ENCODE data around the gene VAV2.
"Not testable (repeated sequence)": the region's sequence is repeated elsewhere in the genome, so short reads cannot be mapped to it uniquely, and the experiment has no call there.

Gene VAV2

DNA sequence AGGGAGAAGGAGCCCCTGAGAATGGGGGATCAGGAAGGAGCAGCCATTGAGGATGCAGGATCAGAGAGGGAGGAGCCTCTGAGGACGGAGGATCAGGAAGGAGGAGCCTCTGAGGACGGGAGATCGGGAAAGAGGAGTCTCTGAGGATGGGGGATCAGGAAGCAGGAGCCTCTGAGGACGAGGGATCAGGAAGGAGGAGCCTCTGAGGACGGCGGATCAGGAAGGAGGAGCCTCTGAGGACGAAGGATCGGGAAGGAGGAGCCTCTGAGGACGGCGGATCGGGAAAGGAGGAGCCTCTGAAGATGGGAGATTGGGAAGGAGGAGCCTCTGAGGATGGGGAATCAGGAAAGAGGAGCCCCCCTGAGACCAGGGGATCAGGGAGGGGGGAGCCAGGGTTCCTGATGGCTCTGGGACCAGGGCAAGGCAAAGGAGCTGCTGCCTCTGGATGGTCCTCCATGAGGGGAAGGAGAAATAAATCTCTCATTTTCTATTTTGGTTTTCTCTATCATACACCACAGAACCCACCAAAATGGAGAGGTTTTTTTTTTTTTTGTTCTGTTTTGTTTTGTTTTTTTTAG is 231.3 kb downstream of the VAV2 start:
- DNase-seq = no peak

DNA sequence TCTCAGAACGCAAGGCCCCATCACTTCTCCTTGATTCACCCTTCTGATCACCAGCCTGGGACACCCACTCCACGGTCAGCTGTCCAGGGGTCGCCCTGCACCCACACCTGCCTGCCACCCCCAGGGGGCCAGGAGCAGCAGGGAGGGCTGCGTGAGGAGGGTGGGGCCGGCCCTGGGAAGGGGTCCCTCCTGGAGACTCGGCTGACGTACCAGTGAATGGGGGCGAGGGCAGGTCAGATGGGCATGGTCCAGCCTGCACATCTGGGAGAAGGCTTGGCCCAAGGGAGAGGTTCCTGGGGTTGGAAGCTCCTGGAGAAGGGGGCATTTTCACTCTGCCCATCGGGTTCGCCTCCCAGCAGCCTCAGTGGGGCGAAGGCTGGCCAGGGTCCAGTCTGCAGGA is 232.2 kb downstream of the VAV2 start:
- no peak for DNase-seq

DNA sequence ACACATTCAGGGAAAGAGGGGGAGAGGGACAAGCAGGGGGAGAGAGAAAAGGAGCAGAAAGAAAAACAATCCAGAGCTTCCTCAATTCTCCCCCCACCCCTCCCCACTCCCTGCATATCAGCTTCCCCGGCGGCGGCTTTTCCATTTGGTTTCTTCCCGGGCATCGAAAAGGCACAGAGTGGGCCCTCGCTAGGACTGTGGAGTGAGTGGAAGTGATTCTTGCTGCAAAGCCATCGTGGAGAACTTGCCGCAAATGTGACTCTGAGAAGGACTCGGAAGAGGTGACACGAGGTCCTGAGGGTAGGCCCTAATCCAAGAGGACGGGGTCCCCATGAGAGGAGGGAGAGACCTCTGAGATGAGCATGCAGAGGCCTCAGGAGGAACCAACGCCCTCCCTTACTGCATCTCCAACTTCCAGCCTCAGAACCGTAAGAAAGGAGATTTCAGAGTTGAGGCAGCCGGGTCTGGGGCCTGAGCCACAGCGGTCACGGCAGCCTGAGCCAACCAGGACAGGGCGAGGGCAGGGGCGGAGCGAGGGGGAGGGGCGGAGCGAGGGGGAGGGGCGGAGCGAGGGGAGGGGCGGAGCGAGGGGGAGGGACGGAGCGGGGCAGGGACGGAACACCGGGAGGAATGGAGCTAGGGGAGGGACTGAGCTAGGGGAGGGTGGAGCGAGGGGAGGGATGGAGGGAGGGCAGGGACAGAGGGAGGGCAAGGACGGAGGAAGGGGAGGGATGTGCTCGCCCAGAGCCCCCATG is 232.8 kb downstream of the VAV2 start:
- no peak for DNase-seq

DNA sequence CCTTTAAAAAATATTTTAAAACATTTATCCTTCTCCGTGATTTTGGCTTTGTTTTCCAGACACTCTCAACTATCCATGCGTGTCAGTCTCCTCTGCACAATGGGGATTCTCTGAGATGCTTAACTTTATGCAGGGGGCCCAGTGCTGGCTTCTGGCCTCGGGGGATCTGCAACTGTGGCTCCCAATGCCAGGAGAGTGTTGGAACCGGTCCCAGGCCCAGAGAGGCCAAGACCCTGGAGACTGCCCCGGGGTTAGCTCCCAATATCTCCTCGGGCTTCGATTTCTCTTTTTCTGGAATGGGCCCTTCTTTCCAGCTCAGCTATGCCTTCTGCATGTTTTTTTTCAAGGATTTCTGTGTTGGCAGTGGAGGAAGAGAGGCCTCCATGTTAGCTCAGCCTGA is 233.9 kb downstream of the VAV2 start:
- no peak for DNase-seq

DNA sequence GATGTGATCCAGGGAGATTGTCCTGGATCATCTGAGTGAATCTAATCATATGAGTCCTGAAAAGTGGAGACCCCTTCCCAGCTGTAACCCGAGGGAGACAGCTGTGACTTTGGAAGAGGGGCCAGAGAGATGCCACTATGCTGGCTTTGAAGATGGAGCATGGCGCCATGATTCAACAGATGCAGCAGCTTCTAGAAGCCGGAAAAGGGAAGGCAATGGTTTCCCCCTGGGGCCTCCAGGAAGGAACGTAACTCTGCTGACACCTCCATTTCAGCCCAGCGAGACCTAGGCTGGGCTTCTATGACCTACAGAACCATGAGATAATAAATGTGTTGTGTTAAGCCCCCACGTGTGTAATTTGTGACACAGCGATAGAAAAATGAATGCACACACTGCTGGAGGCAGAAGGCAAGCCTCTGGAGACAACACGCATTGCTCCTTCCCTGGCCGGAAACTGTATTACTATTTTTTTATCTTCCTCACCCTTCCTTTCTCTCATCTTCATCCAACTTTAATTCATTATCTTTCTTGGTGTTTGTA is 237.4 kb downstream of the VAV2 start:
- DNase-seq = no peak

DNA sequence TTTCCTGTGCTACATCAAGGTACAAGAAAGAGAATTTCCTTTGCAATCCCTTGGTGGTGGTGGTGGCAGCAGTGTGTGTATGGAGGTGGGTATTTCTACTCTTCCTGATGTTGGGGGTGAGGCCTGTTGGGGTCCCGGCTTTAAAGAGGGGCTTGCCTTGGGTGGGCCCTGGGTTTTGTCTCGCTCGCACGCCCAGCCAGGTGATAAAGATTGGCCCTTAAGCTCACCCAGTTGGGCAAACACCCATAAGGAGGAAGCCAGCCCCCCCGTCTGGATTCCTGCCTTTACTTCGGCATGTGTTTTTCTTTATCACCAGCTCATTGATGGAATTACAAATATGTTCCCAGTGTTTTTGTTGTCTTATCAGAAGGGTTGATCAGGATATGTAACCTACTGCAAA is 237.9 kb downstream of the VAV2 start:
- no peak for DNase-seq

DNA sequence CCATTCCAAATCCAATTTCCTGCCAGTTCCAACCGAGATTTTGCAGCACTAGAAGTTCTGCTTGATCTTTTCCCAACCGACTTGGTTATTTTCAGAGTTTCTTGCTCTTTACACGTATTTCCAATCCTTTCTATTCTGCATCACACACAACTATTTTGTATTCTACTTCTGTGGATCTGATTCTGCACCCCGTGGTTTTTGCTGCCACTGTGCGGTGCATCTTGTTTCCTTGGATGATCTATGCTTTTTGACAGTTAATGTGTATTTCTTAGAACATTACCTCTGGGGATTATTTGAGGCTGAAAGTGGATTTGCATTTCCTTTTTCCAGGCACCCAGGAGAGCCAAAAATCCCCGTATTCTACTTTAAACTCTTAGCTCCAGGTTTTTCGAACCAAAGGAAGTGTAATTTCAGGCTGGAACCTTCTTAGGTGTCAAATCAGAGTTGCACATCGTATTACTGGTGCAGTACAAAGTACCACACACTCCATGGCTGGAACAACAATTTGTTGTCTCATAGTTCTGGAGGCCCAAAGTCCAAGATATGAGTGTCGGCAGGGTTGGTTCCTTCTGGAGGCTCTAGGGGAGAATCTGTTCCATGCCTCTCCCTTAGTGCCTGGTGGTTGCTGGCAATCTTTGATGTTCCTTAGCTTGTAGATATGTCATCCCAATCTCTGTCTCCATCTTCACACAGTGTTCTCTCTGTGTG is 239.2 kb downstream of the VAV2 start:
- DNase-seq = no peak

DNA sequence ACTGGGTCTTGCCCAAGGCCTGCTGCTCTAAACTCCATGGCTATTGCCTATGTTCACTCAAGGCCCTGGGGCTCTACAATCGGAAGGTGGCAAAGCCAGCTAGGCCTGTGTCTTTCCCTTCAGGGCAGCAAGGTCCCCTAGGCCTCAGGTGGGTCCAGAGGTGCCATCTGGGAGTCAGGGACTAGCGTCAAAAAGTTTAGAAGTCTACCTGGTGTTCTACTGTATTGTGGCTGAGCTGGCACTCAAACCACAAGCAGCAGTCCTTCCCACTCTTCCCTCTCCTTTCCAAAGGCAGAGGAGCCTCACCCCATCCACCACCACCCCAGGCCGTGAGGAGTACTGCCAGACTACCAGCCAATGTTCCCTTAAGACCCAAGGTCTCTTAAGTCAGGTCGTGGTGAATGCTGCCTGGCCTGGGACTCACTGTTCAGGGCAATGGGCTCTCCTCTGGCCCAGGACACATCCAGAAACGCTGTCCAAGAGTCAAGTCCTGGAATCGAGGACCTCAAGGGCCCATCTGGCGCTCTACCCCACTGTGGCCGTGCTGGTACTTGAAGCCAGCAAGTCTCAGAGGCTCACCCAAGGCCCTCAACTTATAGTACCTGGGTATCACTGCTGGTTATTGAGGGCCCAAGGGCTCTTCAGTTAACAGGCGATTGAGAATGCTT is 241.0 kb downstream of the VAV2 start:
- no peak for DNase-seq

DNA sequence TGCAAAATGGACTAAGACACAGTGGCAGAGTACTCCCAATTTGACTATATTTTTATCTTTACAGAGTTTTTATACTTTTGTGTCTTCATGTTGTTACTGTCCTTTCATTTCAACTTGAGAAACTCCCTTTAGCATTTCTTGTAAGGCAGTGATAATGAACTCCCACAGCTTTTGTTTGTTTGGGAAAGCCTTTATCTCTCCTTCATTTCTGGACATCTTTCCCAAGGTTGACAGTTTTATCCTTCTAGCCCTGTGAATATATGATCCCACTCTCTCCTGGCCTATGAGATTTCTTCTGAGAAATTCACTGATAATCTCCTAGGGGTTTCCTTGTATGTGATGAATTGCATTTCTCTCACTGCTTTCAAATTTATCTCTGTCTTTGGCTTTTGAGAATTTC is 244.8 kb downstream of the VAV2 start:
- DNase-seq = no peak

DNA sequence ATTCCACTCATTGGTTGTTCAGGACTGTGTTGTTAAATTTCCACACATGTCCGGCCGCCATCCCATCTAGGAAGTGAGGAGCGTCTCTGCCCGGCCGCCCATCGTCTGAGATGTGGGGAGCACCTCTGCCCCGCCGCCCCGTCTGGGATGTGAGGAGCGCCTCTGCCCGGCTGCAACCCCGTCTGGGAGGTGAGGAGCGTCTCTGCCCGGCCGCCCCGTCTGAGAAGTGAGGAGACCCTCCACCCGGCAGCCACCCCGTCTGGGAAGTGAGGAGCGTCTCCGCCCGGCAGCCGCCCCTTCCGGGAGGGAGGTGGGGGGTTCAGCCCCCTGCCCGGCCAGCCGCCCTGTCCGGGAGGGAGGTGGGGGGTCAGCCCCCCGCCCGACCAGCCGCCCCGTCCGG is 247.6 kb downstream of the VAV2 start:
- not testable (repeated sequence) for DNase-seq

DNA sequence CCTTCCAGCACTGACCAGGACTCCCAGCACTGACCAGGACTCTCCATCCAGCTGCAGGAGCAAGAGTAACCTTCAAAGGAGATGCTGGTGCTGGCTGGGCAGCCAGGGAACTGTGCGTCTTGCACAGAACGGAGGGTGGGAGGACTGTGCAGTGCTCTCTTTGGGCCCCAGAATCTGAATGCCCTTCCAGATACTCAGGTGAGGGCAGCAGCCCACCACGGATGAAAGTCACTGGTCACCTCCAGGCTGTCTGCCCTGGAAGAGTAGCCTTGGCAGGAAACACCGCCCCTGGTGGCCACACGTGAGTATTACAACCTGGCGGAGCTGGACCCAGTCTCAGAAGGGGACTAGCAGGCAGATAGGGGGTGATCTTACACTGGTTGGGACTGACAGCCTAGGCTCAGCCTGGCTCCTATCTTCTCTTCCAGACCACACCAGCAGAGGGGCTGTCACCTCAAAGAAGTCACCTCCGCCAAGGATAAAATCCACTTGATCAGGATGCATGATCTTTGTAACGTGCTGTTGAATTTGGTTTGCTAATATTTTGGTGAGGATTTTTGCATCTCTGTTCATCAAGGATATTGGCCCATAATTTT is 249.2 kb downstream of the VAV2 start:
- DNase-seq = peak; percentile 71

DNA sequence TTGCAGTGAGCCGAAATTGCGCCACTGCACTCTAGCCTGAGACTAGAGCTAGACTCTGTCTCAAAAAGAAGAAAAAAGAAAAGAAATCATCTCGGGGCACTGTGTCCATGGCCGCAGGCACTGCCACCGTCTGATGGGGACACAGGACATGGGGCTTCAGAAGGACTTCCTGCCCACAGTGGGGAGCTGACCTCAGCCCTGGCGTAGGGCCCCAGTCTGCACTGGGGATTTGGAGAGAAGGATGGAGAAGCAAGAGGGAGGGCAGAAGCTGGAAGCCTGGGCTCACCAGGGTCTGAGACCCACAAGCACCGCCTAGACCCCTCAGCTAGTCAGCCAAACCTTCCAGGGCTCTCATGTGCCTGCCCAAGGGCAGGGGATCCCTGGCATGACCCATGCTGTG is 249.9 kb downstream of the VAV2 start:
- no peak for DNase-seq

DNA sequence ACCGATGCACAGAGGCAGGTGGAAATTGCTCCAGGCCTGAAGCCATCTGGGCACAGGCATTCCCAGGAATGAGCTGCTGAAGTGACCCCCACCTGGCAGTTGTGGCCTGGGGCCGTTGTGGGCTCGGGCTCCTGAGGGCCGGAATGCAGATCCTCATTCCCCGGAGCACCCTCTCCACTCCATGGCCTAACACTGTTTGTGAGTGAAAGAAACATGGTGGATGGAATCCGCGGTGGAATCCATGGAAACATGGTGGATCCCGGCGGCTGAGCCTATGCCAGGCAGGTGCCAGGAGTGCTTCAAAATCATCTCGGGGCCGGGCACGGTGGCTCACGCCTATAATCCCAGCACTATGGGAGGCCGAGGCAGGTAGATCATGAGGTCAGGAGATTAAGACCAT is 250.4 kb downstream of the VAV2 start:
- DNase-seq = no peak

DNA sequence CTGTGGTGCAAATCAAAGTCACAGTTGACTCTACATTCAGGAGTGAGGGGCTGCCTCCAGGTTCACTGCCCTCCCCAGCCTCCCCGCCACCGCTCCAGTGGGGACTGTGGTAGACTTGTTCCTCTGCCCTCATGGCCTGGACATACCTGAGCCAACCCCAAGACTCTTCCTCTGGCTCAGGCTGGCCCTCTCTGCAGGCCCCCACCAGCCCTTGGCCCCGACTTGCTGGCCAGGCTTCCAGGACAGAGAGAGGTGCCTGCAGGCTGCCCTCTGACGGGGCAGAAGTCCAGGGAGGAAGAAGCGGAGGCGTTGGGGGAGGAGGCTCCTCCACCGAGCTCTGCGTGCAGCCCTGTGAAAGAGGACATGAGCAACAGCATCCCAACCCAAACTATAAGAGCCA is 251.2 kb downstream of the VAV2 start:
- no peak for DNase-seq

DNA sequence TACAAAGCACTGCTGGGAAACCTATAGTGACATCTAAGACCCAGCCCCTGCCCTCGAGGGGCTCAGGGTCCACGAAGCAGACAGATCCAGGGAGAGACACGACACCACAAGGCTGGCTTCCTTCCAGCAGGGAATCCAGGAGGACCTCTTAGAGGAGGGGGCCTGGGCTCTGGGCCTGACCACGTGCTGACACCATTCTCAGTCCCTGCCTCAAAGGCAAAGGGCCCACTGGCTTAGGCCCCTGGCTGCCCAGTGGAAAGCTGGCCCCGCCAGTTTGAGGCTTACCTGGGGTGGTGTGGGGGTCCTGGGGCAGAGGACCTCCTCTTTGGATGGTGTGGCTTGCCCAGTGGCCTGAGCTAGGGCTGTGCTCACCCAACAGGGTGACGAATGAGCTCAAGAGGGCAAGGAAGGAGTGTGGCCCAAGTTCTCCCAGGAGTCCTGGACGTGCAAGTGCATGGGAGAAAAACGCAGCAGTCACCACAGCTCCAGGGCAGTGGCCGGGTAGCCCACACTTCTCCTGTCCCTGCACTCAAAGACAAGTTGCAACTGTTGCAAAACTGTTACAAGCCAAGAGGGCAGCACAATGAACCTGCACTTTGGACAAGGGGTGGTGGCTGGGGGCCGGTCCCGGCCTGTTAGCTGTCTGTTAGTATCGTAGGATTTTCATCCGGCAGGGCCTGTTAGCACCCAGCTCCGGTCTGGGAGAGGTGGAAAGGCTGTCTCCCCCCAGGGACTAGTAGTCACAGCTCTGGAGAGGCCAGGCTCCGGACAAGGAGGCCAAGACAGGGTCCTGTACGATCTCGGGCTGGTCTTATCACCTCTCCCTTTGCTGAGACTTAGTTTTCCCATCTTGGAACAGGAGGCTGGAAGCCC is 252.5 kb downstream of the VAV2 start:
- DNase-seq = no peak

DNA sequence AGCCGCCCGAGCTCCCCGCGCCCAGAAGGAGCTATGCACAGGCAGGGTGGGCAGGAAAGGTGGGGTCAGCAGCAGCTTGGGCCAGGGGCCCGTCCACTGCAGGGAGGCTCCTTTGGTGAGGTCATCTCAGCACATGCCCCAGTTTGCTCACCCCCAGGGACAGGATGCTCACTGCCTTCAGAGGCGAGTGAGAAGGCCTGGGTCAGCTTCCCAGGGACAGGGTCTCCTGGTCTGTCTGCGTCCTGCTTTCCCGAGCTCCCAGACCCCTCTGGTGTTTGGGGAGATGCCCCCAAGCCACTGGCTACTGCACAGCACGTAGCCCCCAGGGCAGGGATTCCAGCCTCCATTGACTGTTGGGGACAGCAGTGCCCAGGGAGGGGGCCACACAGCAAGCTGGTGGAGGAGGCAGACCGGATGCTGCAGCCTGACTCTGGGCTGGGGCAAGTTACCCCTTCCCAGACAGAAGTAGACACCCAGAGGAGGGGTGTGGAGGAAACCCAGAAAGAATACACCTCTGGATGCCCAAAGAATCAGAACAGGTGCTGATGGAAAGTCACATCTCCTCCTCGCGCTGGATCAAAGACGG is 253.4 kb downstream of the VAV2 start:
- no peak for DNase-seq

DNA sequence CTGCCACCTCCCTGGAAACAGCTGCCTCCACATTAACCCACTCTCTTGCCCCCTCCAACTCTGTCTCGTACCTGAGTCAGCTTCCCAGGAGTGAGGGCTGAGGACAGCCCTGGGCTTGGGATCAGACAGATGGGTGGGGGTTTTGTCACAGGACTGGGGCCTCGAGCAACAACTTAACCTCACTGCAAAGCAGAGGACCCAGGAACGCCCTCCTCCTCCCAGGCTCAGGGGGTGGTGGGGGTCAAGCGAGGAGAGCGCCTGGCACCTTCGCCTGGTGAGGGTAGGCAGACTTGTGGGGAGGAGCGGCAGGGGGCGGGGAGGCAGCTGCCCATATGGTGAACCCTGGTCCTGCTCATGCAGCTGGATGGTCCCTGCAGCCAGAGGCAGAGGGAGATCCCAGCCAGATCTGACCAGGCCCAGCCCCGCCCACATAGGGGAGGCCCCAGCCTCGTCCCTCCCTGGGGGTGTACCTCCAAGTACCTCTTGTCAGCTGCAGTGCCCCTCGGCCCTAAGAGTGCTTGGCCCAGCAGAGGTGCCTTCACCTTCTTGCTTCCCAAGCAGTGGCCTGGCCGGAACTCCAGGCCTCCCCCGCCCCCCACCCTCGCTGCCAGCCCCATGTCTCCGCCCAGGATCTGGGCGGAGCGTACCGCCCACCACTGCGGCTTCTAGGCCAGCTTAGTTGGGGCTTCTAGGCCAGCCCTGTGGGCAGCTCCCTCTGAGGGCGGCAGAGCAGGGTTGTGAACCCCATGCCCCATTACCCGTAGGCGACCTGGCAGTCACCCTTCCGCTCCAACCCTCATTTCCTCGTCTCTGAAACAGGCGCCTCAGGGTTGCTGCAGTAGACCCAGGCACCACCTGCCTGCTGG is 254.1 kb downstream of the VAV2 start, which contains the start of gene SARDH:
SARDH (minus strand) TSS at position 579 of the 866 bp plus-strand sequence. CDS start 4,179 bp downstream, outside the sequence.
- peak; percentile 24 for DNase-seq

DNA sequence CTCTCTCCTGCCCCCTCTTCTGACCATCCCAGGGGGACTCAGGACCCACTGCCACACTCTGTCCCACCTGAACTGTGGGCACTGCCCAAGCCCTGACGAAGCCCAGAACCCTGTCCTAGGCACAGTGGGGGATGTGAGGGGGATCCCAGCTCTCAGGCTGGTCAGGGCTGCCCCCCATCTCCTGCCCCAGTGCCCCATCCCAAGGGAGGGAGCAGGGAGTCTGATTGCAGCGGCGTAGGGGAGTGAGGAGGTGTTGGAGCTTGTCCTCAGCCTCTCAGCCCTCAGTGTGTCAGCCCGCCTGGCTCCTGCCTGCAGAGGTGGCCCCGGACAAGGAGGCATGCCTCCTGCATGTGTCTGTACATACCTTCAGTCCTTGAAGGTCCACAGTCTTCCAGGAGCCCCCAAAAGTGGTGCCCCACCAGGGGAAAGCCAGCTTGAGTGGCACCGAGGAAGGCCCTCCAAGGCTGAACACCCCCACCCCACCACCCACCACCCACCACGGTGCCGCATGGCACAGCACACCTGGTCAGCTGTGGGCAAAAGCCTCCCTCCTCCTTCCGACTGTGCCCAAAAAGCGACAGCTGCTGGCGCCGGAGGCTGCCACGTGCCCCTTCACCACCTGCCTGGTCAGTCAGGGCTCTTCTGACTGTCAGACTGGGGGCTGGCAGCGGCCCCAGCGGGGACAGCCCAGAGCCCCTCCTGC is 254.9 kb downstream of the VAV2 start:
- DNase-seq = no peak

DNA sequence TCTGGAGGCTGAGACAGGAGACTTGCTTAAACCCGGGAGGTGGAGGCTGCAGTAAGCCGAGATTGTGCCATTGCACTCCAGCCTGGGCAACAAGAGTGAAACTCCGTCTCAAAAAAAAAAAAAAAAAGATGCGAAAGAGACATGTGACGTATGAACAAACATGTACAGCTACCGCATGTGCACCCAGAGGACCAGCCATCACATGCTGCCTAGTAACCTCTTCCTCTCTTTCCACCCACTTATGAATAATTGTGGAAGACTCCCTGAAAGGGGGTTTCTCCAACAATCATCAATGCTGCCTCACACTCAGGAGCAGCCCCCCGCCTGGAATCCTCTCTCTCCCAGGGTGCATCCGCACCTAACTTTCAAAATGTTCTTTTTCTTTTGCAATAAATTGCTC is 256.2 kb downstream of the VAV2 start:
- DNase-seq = no peak

DNA sequence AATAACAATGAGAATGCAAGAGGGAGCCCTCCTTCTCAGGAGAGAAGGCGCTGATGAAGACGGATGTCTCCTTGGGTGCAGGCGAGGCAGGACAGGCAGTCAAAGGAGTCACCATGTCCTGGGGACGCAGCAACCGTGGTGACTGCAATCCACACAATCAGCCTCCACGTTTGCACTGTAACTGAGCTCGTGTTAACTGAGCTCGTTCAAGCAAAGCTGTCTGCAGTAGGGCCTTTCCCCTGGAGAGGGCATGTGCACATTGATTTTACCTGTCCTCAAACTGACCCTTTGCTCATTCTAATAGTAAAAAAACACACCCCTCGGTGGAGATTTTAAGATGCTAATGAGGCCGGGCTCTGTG is 256.7 kb downstream of the VAV2 start:
- DNase-seq = no peak

Data from stimulated activated CD4-positive, alpha-beta T cell treated with anti-CD3 and anti-CD28 coated beads, Interleukin-1b, Interleukin-23, amount 100 ng/mL, for 48 hours (primary cell).